A549 (cell line): ENCODE results near the gene IPO13. TPM values are rescaled to one million over a fixed set of nuclear protein-coding genes. Genes with fewer than 3 reads are reported as not detected.

ENCODE experiments used
- ATAC-seq, 2 experiments: fragments of 200-7000 bp in 1 of 2; fragments of >200 bp in 1 of 2; cut with Nextera tagmentation in 1 of 2; cut with Tn5 transposase in 1 of 2; 3 replicates each; pipeline versions ENCODE4 v1.8.0 to v1.9.1; 2018 to 2020; ENCODE audit warnings: mild to moderate bottlenecking in 1 of 2, moderate library complexity in 1 of 2
- CTCF ChIA-PET: fragments of 300-600 bp; sonication (Branson Sonifier 250); formaldehyde crosslinking; extraction: SDS; loops from one replicate; lab custom pipeline; 2021; ENCODE audit warnings: antibody characterized with exemption, inconsistent platforms; lab: Yijun Ruan, JAX
- POLR2A ChIA-PET: fragments of 350-600 bp; formaldehyde crosslinking; extraction: SDS; loops from one replicate; lab custom pipeline; 2021; ENCODE audit warnings: antibody characterized with exemption, inconsistent platforms; lab: Yijun Ruan, JAX
- DNase-seq, 2 experiments: peaks; one replicate each; pipeline versions ENCODE4 v3.0.0 to v3.0.0-alpha.2; 2011 to 2016; ENCODE audit warnings: low read depth in 1 of 2, low spot score in 1 of 2
- FAIRE-seq: peaks from 2 replicates; lab custom pipeline; 2011; peaks lifted over from hg19 to GRCh38; lab: Jason Lieb, UNC
- H3K27ac ChIP-seq, 2 experiments: fragments of >200 bp; sonication (Bioruptor Twin); formaldehyde crosslinking; 3 replicates each; pipeline ENCODE4 v1.5.1; 2016 to 2017
- H3K4me1 ChIP-seq: fragments of >200 bp; sonication (Bioruptor Twin); formaldehyde crosslinking; 3 replicates; pipeline ENCODE4 v1.6.1; 2016
- H3K4me2 ChIP-seq: fragments of >200 bp; sonication (Bioruptor Twin); formaldehyde crosslinking; 3 replicates; pipeline ENCODE4 v1.6.1; 2016
- H3K4me3 ChIP-seq: fragments of >200 bp; sonication (Bioruptor Twin); formaldehyde crosslinking; 3 replicates; pipeline ENCODE4 v1.5.1; 2016
- H3K9me3 ChIP-seq: fragments of >200 bp; sonication (Bioruptor Twin); formaldehyde crosslinking; 3 replicates; pipeline ENCODE4 v1.6.1; 2016
- CHD2 ChIP-seq: fragments of 150-350 bp; IDR thresholded peaks from 2 replicates; pipeline ENCODE4 v1.6.1; 2014; ENCODE audit warnings: low read length; ENCODE audit not compliant: partially characterized antibody
- EP300 ChIP-seq, 2 experiments: fragments of >200 bp; sonication (Bioruptor Twin); formaldehyde crosslinking; IDR thresholded peaks; 2 replicates in 1 of 2; 3 replicates in 1 of 2; pipeline ENCODE4 v1.6.1; 2016 to 2017
- ESRRA ChIP-seq: fragments of 150-350 bp; IDR thresholded peaks from 2 replicates; pipeline ENCODE4 v1.6.1; 2014; ENCODE audit warnings: mild to moderate bottlenecking, low read length, borderline replicate concordance
- FOSB ChIP-seq: fragments of 250-450 bp; sonication (Bioruptor Pico); IDR thresholded peaks from 2 replicates; pipeline ENCODE4 v1.5.0; 2020; ENCODE audit warnings: mild to moderate bottlenecking, moderate library complexity
- HDAC2 ChIP-seq: fragments of 200-600 bp; sonication (generic); IDR thresholded peaks from 2 replicates; pipeline ENCODE4 v1.6.1; 2016
- HOXA7 ChIP-seq: fragments of 250-450 bp; sonication (Bioruptor Pico); IDR thresholded peaks from 2 replicates; pipeline ENCODE4 v1.5.0; 2020; ENCODE audit warnings: mild to moderate bottlenecking, moderate library complexity
- HOXB13 ChIP-seq: fragments of 250-450 bp; sonication (Bioruptor Pico); IDR thresholded peaks from 2 replicates; pipeline ENCODE4 v1.5.0; 2020; ENCODE audit warnings: low read depth, mild to moderate bottlenecking, moderate library complexity
- JUN ChIP-seq, 2 experiments: fragments of >200 bp; sonication (Bioruptor Twin); formaldehyde crosslinking; IDR thresholded peaks; 2 replicates in 1 of 2; 3 replicates in 1 of 2; pipeline ENCODE4 v1.6.1; 2016 to 2017
- JUNB ChIP-seq: fragments of >200 bp; sonication (Bioruptor Twin); formaldehyde crosslinking; IDR thresholded peaks from 2 replicates; pipeline ENCODE4 v1.6.1; 2016
- MAFK ChIP-seq: fragments of 450-650 bp; IDR thresholded peaks from 2 replicates; pipeline ENCODE4 v1.6.1; 2014; ENCODE audit not compliant: partially characterized antibody
- MAZ ChIP-seq: fragments of 150-350 bp; IDR thresholded peaks from 2 replicates; pipeline ENCODE4 v1.6.1; 2014; ENCODE audit warnings: antibody characterized with exemption, low read depth, low read length, borderline replicate concordance
- POLR2AphosphoS2 ChIP-seq: conservative IDR thresholded peaks from 2 replicates; pipeline ENCODE4 v1.6.1; 2012; ENCODE audit warnings: low read length, improper control_type of control experiment, inconsistent platforms
- RFX5 ChIP-seq: fragments of 450-650 bp; IDR thresholded peaks from 2 replicates; pipeline ENCODE4 v1.7.1; 2014; ENCODE audit warnings: antibody characterized with exemption, mild to moderate bottlenecking, moderate library complexity
- RNF2 ChIP-seq: fragments of 200-600 bp; sonication (generic); IDR thresholded peaks from 2 replicates; pipeline ENCODE4 v1.6.1; 2016; ENCODE audit warnings: low read depth, mild to moderate bottlenecking, antibody characterized with exemption, moderate library complexity, borderline replicate concordance
- SMC3 ChIP-seq: fragments of >200 bp; sonication (Bioruptor Twin); formaldehyde crosslinking; IDR thresholded peaks from 3 replicates; pipeline ENCODE4 v1.6.1; 2018; ENCODE audit warnings: inconsistent platforms
- TP53 ChIP-seq: fragments of 250-450 bp; sonication (Bioruptor Pico); IDR thresholded peaks from 2 replicates; pipeline ENCODE4 v1.5.0; 2021; ENCODE audit warnings: mild to moderate bottlenecking, moderate library complexity
- ZFP36 ChIP-seq: fragments of 450-650 bp; IDR thresholded peaks from 2 replicates; pipeline ENCODE4 v1.6.1; 2014; ENCODE audit warnings: borderline replicate concordance; ENCODE audit not compliant: partially characterized antibody
- WGBS: methylation state at CpG from one replicate; pipeline ENCODE4 v1.1.6; 2017; ENCODE audit errors: missing lambda C conversion rate; 5-methylcytosine and 5-hydroxymethylcytosine counted together
- polyA plus RNA-seq, 4 experiments: library from polyadenylated mRNA; depleted of rRNA in 3 of 4; stranded (reverse); fragments of >200 nt; fragmentation: RNase III in 1 of 4; extraction: RNeasy Plus Mini Kit Qiagen cat#74134 plus additional on column Dnase treatment in 1 of 4; gene quantifications; 2 replicates in 3 of 4; 3 replicates in 1 of 4; pipeline ENCODE4 v1.2.3, GENCODE V29; 2011 to 2017
- TF ChIP-seq, protein P1 (sequence below): fragments of 450-650 bp; IDR thresholded peaks from 2 replicates; pipeline ENCODE4 v1.6.1; 2014; ENCODE audit warnings: antibody characterized with exemption
- TF ChIP-seq, protein P2 (sequence below): fragments of 250-450 bp; sonication (Bioruptor Pico); IDR thresholded peaks from 2 replicates; pipeline ENCODE4 v1.5.0; 2020; ENCODE audit warnings: low read depth, mild to moderate bottlenecking, moderate library complexity

IPO13 gene
- polyA plus RNA-seq, 2 of the 4 experiments (the other 2 are of a cell fraction), result 8.1 to 15.8 TPM

GRCh38 chr1:43902058-43902831 lies 44.5 kb upstream of the IPO13 start:
- WGBS, result 100% methylated on average over 3 of the region's 4 CpGs
- no peak for FAIRE-seq
- ChIA-PET POLR2A (no interaction called here), CTCF (interaction anchor here (0.9 kb wide), 1 partner anchor 10 kb away, joined by 3 read pairs; no protein-coding TSS in a partner anchor)
- H3K27ac ChIP-seq, result no peak overlapping the region
- no peak for TF ChIP-seq FOSB (CRISPR knock-in tag)
- TF ChIP-seq SMC3, result no peak
- no peaks in the 10 kb centered on the region for H3K9me3 ChIP-seq
- no peaks in the 10 kb centered on the region for H3K4me1 ChIP-seq
- DNase-seq, result no peak
- ATAC-seq, result no peak
- H3K4me2 ChIP-seq, result no peak overlapping the region
- no peak overlapping the region for H3K4me3 ChIP-seq

- 64% methylated on average over 4 of the region's 7 CpGs for WGBS
- Histone ChIP-seq H3K4me2 (no peak overlapping the region), H3K9me3 (no peaks in the 10 kb centered on the region), H3K27ac (no peak overlapping the region), H3K4me3 (no peak overlapping the region)
- ATAC-seq (no peak), FAIRE-seq (no peak), DNase-seq (no peak)
- CTCF ChIA-PET, result no interaction called here
- POLR2A ChIA-PET, result no interaction called here
- TF ChIP-seq CHD2 (no peak), POLR2AphosphoS2 (no peak), JUNB (no peak), JUN (IDR thresholded peaks at IDR 0.05) (no peak), MAZ (no peak), RNF2 (no peak), HOXB13 (CRISPR knock-in tag) (no peak), RFX5 (no peak), EP300 (IDR thresholded peaks at IDR 0.05) (no peak), FOSB (CRISPR knock-in tag) (no peak)
- TF ChIP-seq, protein P1, sequence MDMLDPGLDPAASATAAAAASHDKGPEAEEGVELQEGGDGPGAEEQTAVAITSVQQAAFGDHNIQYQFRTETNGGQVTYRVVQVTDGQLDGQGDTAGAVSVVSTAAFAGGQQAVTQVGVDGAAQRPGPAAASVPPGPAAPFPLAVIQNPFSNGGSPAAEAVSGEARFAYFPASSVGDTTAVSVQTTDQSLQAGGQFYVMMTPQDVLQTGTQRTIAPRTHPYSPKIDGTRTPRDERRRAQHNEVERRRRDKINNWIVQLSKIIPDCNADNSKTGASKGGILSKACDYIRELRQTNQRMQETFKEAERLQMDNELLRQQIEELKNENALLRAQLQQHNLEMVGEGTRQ, result no peak
- TF ChIP-seq, all 56 proteins: peak for 0
- no peaks in the 10 kb centered on the region for H3K4me1 ChIP-seq
Observed at GRCh38 chr1:43904660-43905551, 41.8 kb upstream of the IPO13 start.

DNA sequence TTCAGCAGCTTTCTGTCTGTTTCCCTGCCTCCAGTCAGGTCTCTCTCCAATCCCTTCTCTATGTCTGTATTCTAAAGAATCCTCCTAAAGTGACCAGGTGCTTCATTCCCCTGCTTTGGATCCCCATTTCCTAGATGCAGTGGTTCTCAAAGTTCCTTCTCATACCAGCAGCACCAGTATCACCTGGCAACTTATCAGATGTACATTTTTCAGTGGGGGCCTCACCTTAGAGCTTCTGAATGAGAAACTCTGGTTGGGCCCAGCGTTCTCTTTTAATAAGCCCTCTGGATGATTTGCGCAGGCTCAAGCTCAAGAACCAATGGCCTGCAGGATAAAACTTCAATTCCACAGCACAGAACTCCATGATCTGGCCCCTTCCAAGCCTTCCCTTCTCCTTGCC lies 38.5 kb upstream of the IPO13 start:
- FAIRE-seq, result no peak
- ChIA-PET CTCF (interaction anchor here (0.7 to 1.8 kb wide), 3 partner anchors 10 to 210 kb away, joined by 5 to 10 read pairs (median 8); partner anchors contain the start of gene KLF17), POLR2A (no interaction called here)
- no peak overlapping the region for H3K4me3 ChIP-seq
- H3K4me2 ChIP-seq, result no peak overlapping the region
- DNase-seq, result no peak
- 96% methylated on average over 2 of the region's 2 CpGs for WGBS
- no peak overlapping the region for H3K27ac ChIP-seq
- TF ChIP-seq ZFP36 (no peak), HOXA7 (CRISPR knock-in tag) (no peak), ESRRA (no peak), TP53 (CRISPR knock-in tag) (no peak), MAFK (no peak), HDAC2 (no peak), RNF2 (no peak)
- TF ChIP-seq, protein P2, sequence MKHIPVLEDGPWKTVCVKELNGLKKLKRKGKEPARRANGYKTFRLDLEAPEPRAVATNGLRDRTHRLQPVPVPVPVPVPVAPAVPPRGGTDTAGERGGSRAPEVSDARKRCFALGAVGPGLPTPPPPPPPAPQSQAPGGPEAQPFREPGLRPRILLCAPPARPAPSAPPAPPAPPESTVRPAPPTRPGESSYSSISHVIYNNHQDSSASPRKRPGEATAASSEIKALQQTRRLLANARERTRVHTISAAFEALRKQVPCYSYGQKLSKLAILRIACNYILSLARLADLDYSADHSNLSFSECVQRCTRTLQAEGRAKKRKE, result no peak
- no peak for ATAC-seq
- H3K4me1 ChIP-seq, result no peaks in the 10 kb centered on the region
- H3K9me3 ChIP-seq, result no peaks in the 10 kb centered on the region
